MCF 10A (cell line): ENCODE measurements around the gene UNC13B. TPM values are rescaled to one million over a fixed set of nuclear protein-coding genes. Genes with fewer than 3 reads are reported as not detected.
A peak's percentile ranks its signal among the peaks of the same experiment; 100 is the strongest.

Experiments
- BruUV-seq: library from RNA; stranded (reverse); fragments of 400-500 nt; replicated peaks from 2 replicates; lab custom pipeline; 2021; lab: Mats Ljungman, UMichigan
- CTCF ChIA-PET: fragments of 300-600 bp; sonication (Branson Sonifier 250); formaldehyde crosslinking; extraction: SDS; loops from one replicate; lab custom pipeline; 2021; ENCODE audit warnings: antibody characterized with exemption, inconsistent platforms; lab: Yijun Ruan, JAX
- POLR2A ChIA-PET: fragments of 300-600, 350-650 bp; sonication (Branson Sonifier 250); formaldehyde crosslinking; extraction: SDS; loops from one replicate; lab custom pipeline; 2020; ENCODE audit warnings: antibody characterized with exemption, inconsistent platforms; lab: Yijun Ruan, JAX
- DNase-seq: peaks from one replicate; pipeline ENCODE4 v3.0.0-alpha.2; 2018; ENCODE audit not compliant: unreplicated experiment
- H3K27ac Mint-ChIP-seq: one replicate; pipeline ENCODE4 v1.8.0; 2022; ENCODE audit warnings: mild to moderate bottlenecking, low read depth, mixed read lengths; ENCODE audit not compliant: unreplicated experiment
- H3K27me3 Mint-ChIP-seq: one replicate; pipeline ENCODE4 v1.8.0; 2022; ENCODE audit warnings: mixed read lengths; ENCODE audit not compliant: insufficient read depth, unreplicated experiment
- H3K36me3 Mint-ChIP-seq: one replicate; pipeline ENCODE4 v1.8.0; 2022; ENCODE audit warnings: mild to moderate bottlenecking, moderate library complexity, mixed read lengths; ENCODE audit not compliant: insufficient read depth, unreplicated experiment
- H3K4me1 Mint-ChIP-seq: one replicate; pipeline ENCODE4 v1.8.0; 2022; ENCODE audit warnings: mixed read lengths; ENCODE audit not compliant: insufficient read depth, unreplicated experiment
- H3K4me3 Mint-ChIP-seq: one replicate; pipeline ENCODE4 v1.8.0; 2022; ENCODE audit warnings: mild to moderate bottlenecking, moderate library complexity, mixed read lengths; ENCODE audit not compliant: unreplicated experiment
- H3K9me3 Mint-ChIP-seq: one replicate; pipeline ENCODE4 v1.8.0; 2022; ENCODE audit warnings: mixed read lengths; ENCODE audit not compliant: unreplicated experiment
- CTCF ChIP-seq: fragments of 200-600 bp; IDR thresholded peaks from one replicate; pipeline ENCODE4 v1.8.0; 2022; ENCODE audit warnings: antibody characterized with exemption, mild to moderate bottlenecking; ENCODE audit not compliant: unreplicated experiment
- intact Hi-C: fragments of 100-400 bp; cut with micrococcal nuclease; formaldehyde crosslinking; loops from 2 replicates; pipeline ENCODE4 v1.14.1; 2022
- total RNA-seq: library from RNA; stranded (reverse); gene quantifications from 2 replicates; pipeline ENCODE4 v1.2.3, GENCODE V29; 2022

Gene UNC13B
- total RNA-seq, 1 experiment from 2014 or later, result 22.9 TPM

GRCh38 chr9:35286381-35286780 is 124.6 kb downstream of the UNC13B start:
- Mint-ChIP-seq H3K4me1 (peaks cover 16% of the 10 kb centered on the region), H3K9me3 (peaks cover 8% of the 10 kb centered on the region), H3K36me3 (peaks cover 5% of the 10 kb centered on the region), H3K27ac (no peak overlapping the region), H3K27me3 (no peaks in the 10 kb centered on the region), H3K4me3 (no peak overlapping the region)
- ChIA-PET CTCF (no interaction called here), POLR2A (no interaction called here)
- DNase-seq, result no peak
- intact Hi-C loops, result no loop called here
- TF ChIP-seq CTCF, result no peak
- no TSS peak for BruUV-seq

- Mint-ChIP-seq H3K9me3 (peaks cover 8% of the 10 kb centered on the region), H3K27ac (peak overlapping the region; percentile 39), H3K4me1 (peaks cover 16% of the 10 kb centered on the region), H3K36me3 (peaks cover 7% of the 10 kb centered on the region), H3K4me3 (peak overlapping the region; percentile 0), H3K27me3 (no peaks in the 10 kb centered on the region)
- POLR2A ChIA-PET, result interaction anchor here (0.6 to 1.8 kb wide), 16 partner anchors 9 to 937 kb away, joined by 3 to 9 read pairs (median 3); partner anchors contain the start of genes ATOSB, GALT and UNC13B
- TSS peak; percentile 93 for BruUV-seq
- no peak for TF ChIP-seq CTCF
- CTCF ChIA-PET, result interaction anchor here (0.6 to 1.0 kb wide), 4 partner anchors 9 to 638 kb away, joined by 3 read pairs; no protein-coding TSS in a partner anchor
- DNase-seq, result peak; percentile 54
- intact Hi-C loops, result no loop called here
Measured at GRCh38 chr9:35287987-35288632, 126.3 kb downstream of the UNC13B start.

- TF ChIP-seq CTCF, result no peak
- peaks cover 16% of the 10 kb centered on the region for H3K4me1 Mint-ChIP-seq
- H3K27me3 Mint-ChIP-seq, result no peaks in the 10 kb centered on the region
- peaks cover 8% of the 10 kb centered on the region for H3K9me3 Mint-ChIP-seq
- H3K27ac Mint-ChIP-seq, result peak overlapping the region; percentile 39
- no TSS peak for BruUV-seq
- peaks cover 7% of the 10 kb centered on the region for H3K36me3 Mint-ChIP-seq
- DNase-seq, result no peak
- ChIA-PET POLR2A (interaction anchor here (0.6 to 1.8 kb wide), 16 partner anchors 9 to 937 kb away, joined by 3 to 9 read pairs (median 3); partner anchors contain the start of genes ATOSB, GALT and UNC13B), CTCF (interaction anchor here (0.6 kb wide), 2 partner anchors 96 to 639 kb away, joined by 3 read pairs; no protein-coding TSS in a partner anchor)
- intact Hi-C loops, result no loop called here
- H3K4me3 Mint-ChIP-seq, result no peak overlapping the region
Measured at GRCh38 chr9:35288778-35289177, 127.0 kb downstream of the UNC13B start.

- Mint-ChIP-seq H3K27ac (no peak overlapping the region), H3K4me1 (peaks cover 3% of the 10 kb centered on the region), H3K36me3 (peaks cover 7% of the 10 kb centered on the region), H3K27me3 (no peaks in the 10 kb centered on the region), H3K9me3 (no peaks in the 10 kb centered on the region), H3K4me3 (no peak overlapping the region)
- TF ChIP-seq CTCF, result no peak
- ChIA-PET CTCF (no interaction called here), POLR2A (no interaction called here)
- no peak for DNase-seq
- no TSS peak for BruUV-seq
- intact Hi-C loops, result no loop called here
Measured at GRCh38 chr9:35293376-35293964, 131.7 kb downstream of the UNC13B start.
